Adipose tissue (tissue), 3 donors: Measurements from ENCODE around the gene MTPN. TPM values are rescaled to one million over a fixed set of nuclear protein-coding genes. Genes with fewer than 3 reads are reported as not detected.

Experiments used
- H3K27ac ChIP-seq: one replicate; pipeline ENCODE4 v1.5.1; 2013; ENCODE audit warnings: low read depth, low read length
- WGBS, 3 donors: extraction: QIAGEN DNeasy Blood & Tissue Kit; methylation state at CpG; one replicate each; pipeline ENCODE4 v1.1.7; 2013; 5-methylcytosine and 5-hydroxymethylcytosine counted together
- polyA plus RNA-seq, 3 donors: library from polyadenylated mRNA; stranded (reverse); fragments of 200-250 nt; gene quantifications; one replicate each; pipeline ENCODE4 v1.2.3, GENCODE V29; 2013
- donor health status: healthy with polysubstance abuse.
- donor health status: Bipolar disorder and iron deficiency.
- donor health status: healthy.

Gene MTPN
- polyA plus RNA-seq, 3 donors, result 21.2 to 91.9 (median 71.6) TPM

GRCh38 chr7:135910393-135911036 is 66.6 kb downstream of the MTPN start:
- no peak overlapping the region for H3K27ac ChIP-seq
- WGBS, 3 donors, result 72 to 85% (median 75%) methylated on average over 2 of the region's 2 CpGs

GRCh38 chr7:135905858-135906257 is 71.3 kb downstream of the MTPN start:
- 68 to 92% (median 87%) methylated on average over 4 of the region's 4 CpGs for WGBS, 3 donors
- no peak overlapping the region for H3K27ac ChIP-seq

- 60 to 90% (median 65%) methylated on average over 4 of the region's 4 CpGs for WGBS, 3 donors
- H3K27ac ChIP-seq, result no peak overlapping the region
These were observed 71.8 kb downstream of the MTPN start for GRCh38 chr7:135905355-135905754.

- WGBS, 3 donors, result 63 to 83% (median 67%) methylated on average over 3 of the region's 3 CpGs
- H3K27ac ChIP-seq, result no peak overlapping the region
These were observed 72.9 kb downstream of the MTPN start for GRCh38 chr7:135904282-135904681.

GRCh38 chr7:135901585-135902540 is 75.3 kb downstream of the MTPN start:
- no peak overlapping the region for H3K27ac ChIP-seq
- WGBS, 3 donors, result 87 to 91% (median 88%) methylated on average over 6 of the region's 6 CpGs

GRCh38 chr7:135900065-135900546 is 77.1 kb downstream of the MTPN start:
- no peak overlapping the region for H3K27ac ChIP-seq
- WGBS, 3 donors, result 79 to 83% (median 80%) methylated on average over 5 of the region's 5 CpGs

GRCh38 chr7:135899458-135900064 is 77.6 kb downstream of the MTPN start:
- H3K27ac ChIP-seq, result no peak overlapping the region
- 70 to 84% (median 82%) methylated on average over 6 of the region's 6 CpGs for WGBS, 3 donors

- 75 to 87% (median 84%) methylated on average over 3 of the region's 3 CpGs for WGBS, 3 donors
- no peak overlapping the region for H3K27ac ChIP-seq
These were observed 78.9 kb downstream of the MTPN start for GRCh38 chr7:135898226-135898625.

GRCh38 chr7:135894816-135895215 is 82.3 kb downstream of the MTPN start:
- no peak overlapping the region for H3K27ac ChIP-seq
- WGBS, 3 donors, result 68 to 87% (median 71%) methylated on average over 3 of the region's 3 CpGs

- no peak overlapping the region for H3K27ac ChIP-seq
- 81 to 86% (median 83%) methylated on average over 6 of the region's 6 CpGs for WGBS, 3 donors
These were observed 87.3 kb downstream of the MTPN start for GRCh38 chr7:135889823-135890222.

- WGBS, 3 donors, result 76 to 86% (median 85%) methylated on average over 5 of the region's 5 CpGs
- no peak overlapping the region for H3K27ac ChIP-seq
These were observed 88.4 kb downstream of the MTPN start for GRCh38 chr7:135888740-135889139.

GRCh38 chr7:135886345-135887132 is 90.6 kb downstream of the MTPN start:
- 69 to 84% (median 78%) methylated on average over 5 of the region's 5 CpGs for WGBS, 3 donors
- H3K27ac ChIP-seq, result no peak overlapping the region

- 70 to 77% (median 77%) methylated on average over 9 of the region's 9 CpGs for whole genome bisulfite sequencing, 3 donors
- no peak overlapping the region for H3K27ac ChIP-seq
These were observed 92.5 kb downstream of the MTPN start for GRCh38 chr7:135884495-135885232.

GRCh38 chr7:135879233-135879632 is 97.9 kb downstream of the MTPN start:
- H3K27ac ChIP-seq, result no peak overlapping the region

GRCh38 chr7:135878284-135878683 is 98.9 kb downstream of the MTPN start:
- WGBS, 3 donors, result 81 to 84% (median 82%) methylated on average over 3 of the region's 3 CpGs
- H3K27ac ChIP-seq, result no peak overlapping the region

- no peak overlapping the region for H3K27ac ChIP-seq
- 37 to 71% (median 65%) methylated on average over 5 of the region's 5 CpGs for WGBS, 3 donors
These were observed 99.4 kb downstream of the MTPN start for GRCh38 chr7:135877805-135878204.
